HepG2 (cell line): ENCODE measurements around the gene LIN28A. TPM values are rescaled to one million over a fixed set of nuclear protein-coding genes. Genes with fewer than 3 reads are reported as not detected.
A peak's percentile ranks its signal among the peaks of the same experiment; 100 is the strongest.

Source experiments
- CBFB ChIP-seq: sonication (generic); formaldehyde crosslinking; IDR thresholded peaks from 2 replicates; pipeline ENCODE4 v1.4.0; 2020; ENCODE audit warnings: missing genetic modification reagents
- CEBPG ChIP-seq: IDR thresholded peaks from 2 replicates; pipeline ENCODE4 v1.6.1; 2016
- CHD4 ChIP-seq: fragments of 200-600 bp; sonication (generic); IDR thresholded peaks from 2 replicates; pipeline ENCODE4 v1.7.0; 2017; ENCODE audit warnings: mild to moderate bottlenecking, low read length, borderline replicate concordance
- KDM6A ChIP-seq: IDR thresholded peaks from 2 replicates; pipeline ENCODE4 v1.6.1; 2016; ENCODE audit warnings: low read depth
- KLF11 ChIP-seq: IDR thresholded peaks from 2 replicates; pipeline ENCODE4 v1.6.1; 2016; ENCODE audit warnings: missing compliant biosample characterization
- MED13 ChIP-seq: sonication (generic); formaldehyde crosslinking; IDR thresholded peaks from 2 replicates; pipeline ENCODE4 v1.5.0; 2020; ENCODE audit warnings: missing genetic modification reagents
- MIER2 ChIP-seq: IDR thresholded peaks from 2 replicates; pipeline ENCODE4 v1.6.1; 2016; ENCODE audit warnings: missing biosample characterization, missing genetic modification reagents
- RAD21 ChIP-seq: fragments of 450-650 bp; formaldehyde crosslinking; IDR thresholded peaks from 2 replicates; pipeline ENCODE4 v1.5.0; 2020; ENCODE audit warnings: mild to moderate bottlenecking
- RAD51 ChIP-seq: fragments of 450-650 bp; IDR thresholded peaks from 2 replicates; pipeline ENCODE4 v1.6.1; 2016; ENCODE audit warnings: borderline replicate concordance
- RARA ChIP-seq: IDR thresholded peaks from 2 replicates; pipeline ENCODE4 v1.6.1; 2016; ENCODE audit warnings: missing genetic modification reagents, missing compliant biosample characterization
- RXRA ChIP-seq: sonication (generic); formaldehyde crosslinking; IDR thresholded peaks from 2 replicates; pipeline ENCODE4 v1.5.1; 2020; ENCODE audit warnings: missing genetic modification reagents
- SCMH1 ChIP-seq: sonication (generic); formaldehyde crosslinking; IDR thresholded peaks from 2 replicates; pipeline ENCODE4 v1.9.0; 2021; ENCODE audit warnings: missing genetic modification reagents, mild to moderate bottlenecking, borderline replicate concordance
- TCF12 ChIP-seq, 2 experiments: fragments of 450-650 bp in 1 of 2; sonication (generic) in 1 of 2; formaldehyde crosslinking in 1 of 2; IDR thresholded peaks; 2 replicates each; pipeline versions ENCODE4 v1.6.1 to v1.8.0; 2017 to 2022; ENCODE audit warnings: antibody characterized with exemption in 1 of 2, mild to moderate bottlenecking in 1 of 2, missing genetic modification reagents in 1 of 2, moderate library complexity in 1 of 2
- U2AF1 ChIP-seq: fragments of 200-400 bp; formaldehyde crosslinking; optimal IDR thresholded peaks from 2 replicates; pipeline ENCODE3; 2017; ENCODE audit warnings: mild to moderate bottlenecking, low read depth, low read length
- ZNF12 ChIP-seq: sonication (generic); formaldehyde crosslinking; IDR thresholded peaks from 2 replicates; pipeline ENCODE4 v1.5.0; 2020; ENCODE audit warnings: missing genetic modification reagents
- ZNF20 ChIP-seq: sonication (generic); formaldehyde crosslinking; IDR thresholded peaks from 2 replicates; pipeline ENCODE4 v1.4.0; 2020; ENCODE audit warnings: mild to moderate bottlenecking, moderate library complexity, missing genetic modification reagents
- ZNF234 ChIP-seq: sonication (generic); formaldehyde crosslinking; conservative IDR thresholded peaks from 2 replicates; pipeline ENCODE4 v1.5.1; 2020; ENCODE audit warnings: mild to moderate bottlenecking, missing genetic modification reagents
- ZNF256 ChIP-seq: sonication (generic); formaldehyde crosslinking; conservative IDR thresholded peaks from 2 replicates; pipeline ENCODE4 v1.4.0; 2020; ENCODE audit warnings: missing genetic modification reagents
- ZNF3 ChIP-seq: IDR thresholded peaks from 2 replicates; pipeline ENCODE4 v1.7.0; 2017; ENCODE audit warnings: inconsistent platforms
- ZNF441 ChIP-seq: sonication (generic); formaldehyde crosslinking; IDR thresholded peaks from 2 replicates; pipeline ENCODE4 v1.7.0; 2021; ENCODE audit warnings: missing genetic modification reagents, borderline replicate concordance
- ZNF546 ChIP-seq: sonication (generic); formaldehyde crosslinking; conservative IDR thresholded peaks from 2 replicates; pipeline ENCODE4 v1.8.1; 2023; ENCODE audit warnings: mild to moderate bottlenecking, missing genetic modification reagents
- ZNF562 ChIP-seq: sonication (generic); formaldehyde crosslinking; IDR thresholded peaks from 2 replicates; pipeline ENCODE4 v1.8.0; 2022; ENCODE audit warnings: missing genetic modification reagents, borderline replicate concordance
- ZNF672 ChIP-seq: sonication (generic); formaldehyde crosslinking; IDR thresholded peaks from 2 replicates; pipeline ENCODE4 v1.8.1; 2022; ENCODE audit warnings: missing genetic modification reagents
- ZNF674 ChIP-seq: sonication (generic); formaldehyde crosslinking; IDR thresholded peaks from 2 replicates; pipeline ENCODE4 v1.5.0; 2020; ENCODE audit warnings: low read depth, mild to moderate bottlenecking, missing genetic modification reagents
- ZNF709 ChIP-seq: sonication (generic); formaldehyde crosslinking; IDR thresholded peaks from 2 replicates; pipeline ENCODE4 v1.5.0; 2020; ENCODE audit warnings: mild to moderate bottlenecking, missing genetic modification reagents
- polyA plus RNA-seq, 8 experiments: library from polyadenylated mRNA; depleted of rRNA in 3 of 8; stranded (reverse) in 7 of 8; unstranded in 1 of 8; fragments of >200 nt; fragmentation: Illumina TruSeq in 4 of 8; extraction: Trizol in 4 of 8; gene quantifications; 2 replicates each; pipeline versions ENCODE4 v1.2.1 to v1.2.3, GENCODE V29; 2011 to 2016; ENCODE audit warnings: low read depth in 4 of 8, missing spikeins in 1 of 8, mixed read lengths in 1 of 8; ENCODE audit not compliant: insufficient read depth in 1 of 8
- total RNA-seq, 5 experiments: library from RNA; depleted of rRNA; stranded (reverse); fragments of >200 nt; fragmentation: Illumina TruSeq; extraction: Trizol; gene quantifications; 2 replicates each; pipeline ENCODE4 v1.2.3, GENCODE V29; 2016; ENCODE audit warnings: low read depth in 1 of 5
- TF ChIP-seq, protein P1 (sequence below): sonication (generic); formaldehyde crosslinking; IDR thresholded peaks from 2 replicates; pipeline ENCODE4 v1.4.0; 2020; ENCODE audit warnings: mild to moderate bottlenecking, missing genetic modification reagents
- TF ChIP-seq, protein P2 (sequence below): sonication (generic); formaldehyde crosslinking; IDR thresholded peaks from 2 replicates; pipeline ENCODE4 v1.4.0; 2020; ENCODE audit warnings: missing genetic modification reagents, borderline replicate concordance
- TF ChIP-seq, protein P3 (sequence below): sonication (generic); formaldehyde crosslinking; IDR thresholded peaks from 2 replicates; pipeline ENCODE4 v1.5.0; 2020; ENCODE audit warnings: mild to moderate bottlenecking, low read depth, missing genetic modification reagents, borderline replicate concordance
- TF ChIP-seq, protein P4 (sequence below): IDR thresholded peaks from 2 replicates; pipeline ENCODE4 v1.6.1; 2016
- TF ChIP-seq, protein P5 (sequence below): sonication (generic); formaldehyde crosslinking; IDR thresholded peaks from 2 replicates; pipeline ENCODE4 v1.4.0; 2020; ENCODE audit warnings: missing genetic modification reagents

LIN28A gene
- total and polyA plus RNA-seq, 2 of the 13 experiments (the other 11 are each of a cell fraction or from before 2014, with no cell fraction given) = not detected

DNA sequence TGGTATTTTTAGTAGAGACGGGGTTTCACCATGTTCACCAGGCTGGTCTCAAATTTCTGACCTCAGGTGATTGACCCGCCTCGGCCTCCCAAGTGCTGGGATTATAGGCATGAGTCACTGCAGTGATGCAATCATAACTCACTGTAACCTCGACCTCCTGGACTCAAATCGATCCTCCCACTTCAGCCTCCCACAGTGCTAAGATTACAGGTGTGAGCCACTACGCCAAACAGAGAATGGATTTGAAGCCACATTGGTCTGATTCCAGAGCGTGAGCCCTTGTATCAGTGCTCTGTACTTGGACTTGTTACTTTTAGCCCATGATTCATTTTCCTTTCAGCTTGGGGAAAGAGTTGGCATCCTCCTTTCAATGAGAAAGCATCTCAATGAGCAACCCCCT is 23.2 kb upstream of the LIN28A start (continued):
- TF ChIP-seq CBFB (CRISPR knock-in tag) = 0 out of 2 replicates have a peak, but pooled peaks have one; percentile 40
- 0 out of 2 replicates have a peak, but pooled peaks have one; percentile 49 for TF ChIP-seq ZNF3 (CRISPR knock-in tag)
- TF ChIP-seq ZNF256 (CRISPR knock-in tag) = no peak
- no peak for TF ChIP-seq ZNF546 (CRISPR knock-in tag)
- TF ChIP-seq ZNF234 (CRISPR knock-in tag) = no peak
- no peak for TF ChIP-seq ZNF674
- peak; percentile 79; the same call in 1 of the 2 replicates for TF ChIP-seq ZNF709 (CRISPR knock-in tag)
- TF ChIP-seq ZNF562 (CRISPR knock-in tag) = no peak
- TF ChIP-seq, protein P1, sequence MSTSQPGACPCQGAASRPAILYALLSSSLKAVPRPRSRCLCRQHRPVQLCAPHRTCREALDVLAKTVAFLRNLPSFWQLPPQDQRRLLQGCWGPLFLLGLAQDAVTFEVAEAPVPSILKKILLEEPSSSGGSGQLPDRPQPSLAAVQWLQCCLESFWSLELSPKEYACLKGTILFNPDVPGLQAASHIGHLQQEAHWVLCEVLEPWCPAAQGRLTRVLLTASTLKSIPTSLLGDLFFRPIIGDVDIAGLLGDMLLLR (CRISPR knock-in tag) = no peak
- TF ChIP-seq, protein P2, sequence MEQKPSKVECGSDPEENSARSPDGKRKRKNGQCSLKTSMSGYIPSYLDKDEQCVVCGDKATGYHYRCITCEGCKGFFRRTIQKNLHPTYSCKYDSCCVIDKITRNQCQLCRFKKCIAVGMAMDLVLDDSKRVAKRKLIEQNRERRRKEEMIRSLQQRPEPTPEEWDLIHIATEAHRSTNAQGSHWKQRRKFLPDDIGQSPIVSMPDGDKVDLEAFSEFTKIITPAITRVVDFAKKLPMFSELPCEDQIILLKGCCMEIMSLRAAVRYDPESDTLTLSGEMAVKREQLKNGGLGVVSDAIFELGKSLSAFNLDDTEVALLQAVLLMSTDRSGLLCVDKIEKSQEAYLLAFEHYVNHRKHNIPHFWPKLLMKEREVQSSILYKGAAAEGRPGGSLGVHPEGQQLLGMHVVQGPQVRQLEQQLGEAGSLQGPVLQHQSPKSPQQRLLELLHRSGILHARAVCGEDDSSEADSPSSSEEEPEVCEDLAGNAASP = peak; percentile 83
- TF ChIP-seq SCMH1 (CRISPR knock-in tag) = no peak
- TF ChIP-seq, protein P3, sequence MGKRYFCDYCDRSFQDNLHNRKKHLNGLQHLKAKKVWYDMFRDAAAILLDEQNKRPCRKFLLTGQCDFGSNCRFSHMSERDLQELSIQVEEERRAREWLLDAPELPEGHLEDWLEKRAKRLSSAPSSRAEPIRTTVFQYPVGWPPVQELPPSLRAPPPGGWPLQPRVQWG (CRISPR knock-in tag) = no peak
- TF ChIP-seq ZNF441 (CRISPR knock-in tag) = no peak
- no peak for TF ChIP-seq U2AF1
- TF ChIP-seq CHD4 = peak; percentile 48; the same call in 1 of the 2 replicates
- TF ChIP-seq KDM6A (CRISPR knock-in tag) = peak; percentile 33; the same call in 1 of the 2 replicates
- TF ChIP-seq, protein P4, sequence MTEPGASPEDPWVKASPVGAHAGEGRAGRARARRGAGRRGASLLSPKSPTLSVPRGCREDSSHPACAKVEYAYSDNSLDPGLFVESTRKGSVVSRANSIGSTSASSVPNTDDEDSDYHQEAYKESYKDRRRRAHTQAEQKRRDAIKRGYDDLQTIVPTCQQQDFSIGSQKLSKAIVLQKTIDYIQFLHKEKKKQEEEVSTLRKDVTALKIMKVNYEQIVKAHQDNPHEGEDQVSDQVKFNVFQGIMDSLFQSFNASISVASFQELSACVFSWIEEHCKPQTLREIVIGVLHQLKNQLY (CRISPR knock-in tag) = peak; percentile 57; the same call in 1 of the 2 replicates
- TF ChIP-seq RARA (CRISPR knock-in tag) = peak; percentile 95
- no peak for TF ChIP-seq RAD51
- no peak for TF ChIP-seq ZNF672 (CRISPR knock-in tag)
- TF ChIP-seq MED13 (CRISPR knock-in tag) = no peak
- 0 out of 2 replicates have a peak, but pooled peaks have one; percentile 31 for TF ChIP-seq KLF11 (CRISPR knock-in tag)
- no peak for TF ChIP-seq RAD21 (CRISPR knock-in tag)
- TF ChIP-seq TCF12 (IDR thresholded peaks at IDR 0.05) = no peak
- TF ChIP-seq TCF12 (CRISPR knock-in tag; IDR thresholded peaks at IDR 0.05) = 0 out of 2 replicates have a peak, but pooled peaks have one; percentile 69
- TF ChIP-seq, protein P5, sequence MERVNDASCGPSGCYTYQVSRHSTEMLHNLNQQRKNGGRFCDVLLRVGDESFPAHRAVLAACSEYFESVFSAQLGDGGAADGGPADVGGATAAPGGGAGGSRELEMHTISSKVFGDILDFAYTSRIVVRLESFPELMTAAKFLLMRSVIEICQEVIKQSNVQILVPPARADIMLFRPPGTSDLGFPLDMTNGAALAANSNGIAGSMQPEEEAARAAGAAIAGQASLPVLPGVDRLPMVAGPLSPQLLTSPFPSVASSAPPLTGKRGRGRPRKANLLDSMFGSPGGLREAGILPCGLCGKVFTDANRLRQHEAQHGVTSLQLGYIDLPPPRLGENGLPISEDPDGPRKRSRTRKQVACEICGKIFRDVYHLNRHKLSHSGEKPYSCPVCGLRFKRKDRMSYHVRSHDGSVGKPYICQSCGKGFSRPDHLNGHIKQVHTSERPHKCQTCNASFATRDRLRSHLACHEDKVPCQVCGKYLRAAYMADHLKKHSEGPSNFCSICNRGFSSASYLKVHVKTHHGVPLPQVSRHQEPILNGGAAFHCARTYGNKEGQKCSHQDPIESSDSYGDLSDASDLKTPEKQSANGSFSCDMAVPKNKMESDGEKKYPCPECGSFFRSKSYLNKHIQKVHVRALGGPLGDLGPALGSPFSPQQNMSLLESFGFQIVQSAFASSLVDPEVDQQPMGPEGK (CRISPR knock-in tag) = peak; percentile 55
- no peak for TF ChIP-seq ZNF20 (CRISPR knock-in tag)
- TF ChIP-seq ZNF12 (CRISPR knock-in tag) = peak; percentile 54; the same call in 1 of the 2 replicates
- TF ChIP-seq CEBPG (CRISPR knock-in tag) = peak; percentile 98
- peak; percentile 81; the same call in 1 of the 2 replicates for TF ChIP-seq MIER2 (CRISPR knock-in tag)
- TF ChIP-seq RXRA (CRISPR knock-in tag) = peak; percentile 94
